Neural progenitor cell (in vitro differentiated cells): ENCODE data around the gene PDE3A.

Experiments used
- CTCF ChIP-seq: fragments of 200-600 bp; sonication (generic); IDR thresholded peaks from 2 replicates; pipeline ENCODE4 v1.5.1; 2017; ENCODE audit warnings: antibody characterized with exemption, mild to moderate bottlenecking
- EZH2 ChIP-seq: fragments of 200-600 bp; sonication (generic); IDR thresholded peaks from 2 replicates; pipeline ENCODE4 v1.6.1; 2017; ENCODE audit warnings: antibody characterized with exemption, mild to moderate bottlenecking, moderate library complexity

GRCh38 chr12:20426957-20427356 lies 58.6 kb downstream of the PDE3A start:
- TF ChIP-seq CTCF (no peak), EZH2 (no peak)
